Measurements from ENCODE around the gene NPR1.

DNA sequence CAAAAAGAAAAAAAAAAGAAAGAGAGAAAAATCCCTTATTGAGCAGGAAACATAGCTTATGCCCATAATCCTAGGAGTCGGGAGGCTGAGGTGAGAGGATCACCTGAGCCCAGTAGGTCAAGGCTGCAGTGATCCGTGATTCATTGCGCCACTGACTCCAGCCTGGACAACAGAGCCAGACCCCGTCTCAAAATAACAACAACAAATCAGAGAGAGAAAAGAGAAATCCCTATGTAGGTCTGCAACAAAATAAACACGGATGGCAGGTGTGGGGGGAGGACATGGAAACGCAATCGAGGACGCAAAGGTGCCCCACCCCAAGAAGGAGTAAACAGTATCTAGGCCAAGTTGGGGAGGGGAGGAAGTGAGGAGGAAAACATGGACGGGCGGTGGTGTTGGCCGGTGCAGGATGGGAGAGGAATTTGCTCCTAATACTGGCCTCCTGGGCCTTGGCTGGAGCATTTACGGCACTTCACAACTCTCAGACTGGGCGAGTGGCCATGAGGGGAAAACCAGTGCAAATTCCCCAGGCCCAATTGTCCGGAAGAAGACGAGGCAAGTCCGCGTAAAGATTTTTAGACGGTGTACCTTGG, 45.2 kb upstream of the NPR1 start:
- TF ChIP-seq, protein P1, sequence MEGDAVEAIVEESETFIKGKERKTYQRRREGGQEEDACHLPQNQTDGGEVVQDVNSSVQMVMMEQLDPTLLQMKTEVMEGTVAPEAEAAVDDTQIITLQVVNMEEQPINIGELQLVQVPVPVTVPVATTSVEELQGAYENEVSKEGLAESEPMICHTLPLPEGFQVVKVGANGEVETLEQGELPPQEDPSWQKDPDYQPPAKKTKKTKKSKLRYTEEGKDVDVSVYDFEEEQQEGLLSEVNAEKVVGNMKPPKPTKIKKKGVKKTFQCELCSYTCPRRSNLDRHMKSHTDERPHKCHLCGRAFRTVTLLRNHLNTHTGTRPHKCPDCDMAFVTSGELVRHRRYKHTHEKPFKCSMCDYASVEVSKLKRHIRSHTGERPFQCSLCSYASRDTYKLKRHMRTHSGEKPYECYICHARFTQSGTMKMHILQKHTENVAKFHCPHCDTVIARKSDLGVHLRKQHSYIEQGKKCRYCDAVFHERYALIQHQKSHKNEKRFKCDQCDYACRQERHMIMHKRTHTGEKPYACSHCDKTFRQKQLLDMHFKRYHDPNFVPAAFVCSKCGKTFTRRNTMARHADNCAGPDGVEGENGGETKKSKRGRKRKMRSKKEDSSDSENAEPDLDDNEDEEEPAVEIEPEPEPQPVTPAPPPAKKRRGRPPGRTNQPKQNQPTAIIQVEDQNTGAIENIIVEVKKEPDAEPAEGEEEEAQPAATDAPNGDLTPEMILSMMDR (IDR thresholded peaks at IDR 0.05): no peak
- no peak for TF ChIP-seq POLR2AphosphoS5 (IDR thresholded peaks at IDR 0.05)
